T-helper 1 cell treated with Interleukin-12 subunit alpha and Interleukin-12 subunit beta and Interleukin-4 antibody, amounts not matched to agents 30 μg/mL and 1 μg/mL, for 36 hours (primary cell): ENCODE data around the gene SHISA8.

Experiments used
- H3K27ac Mint-ChIP-seq: one replicate; pipeline ENCODE4 v1.8.0; 2021; ENCODE audit warnings: mild to moderate bottlenecking, mixed read lengths
- H3K27me3 Mint-ChIP-seq: one replicate; pipeline ENCODE4 v1.8.0; 2021; ENCODE audit warnings: low read depth, mixed read lengths
- H3K36me3 Mint-ChIP-seq: one replicate; pipeline ENCODE4 v1.8.0; 2021; ENCODE audit warnings: low read depth, mixed read lengths
- H3K4me1 Mint-ChIP-seq: one replicate; pipeline ENCODE4 v1.8.0; 2021; ENCODE audit warnings: low read depth, mixed read lengths
- H3K4me3 Mint-ChIP-seq: one replicate; pipeline ENCODE4 v1.8.0; 2021; ENCODE audit warnings: mild to moderate bottlenecking, moderate library complexity, mixed read lengths
- H3K9me3 Mint-ChIP-seq: one replicate; pipeline ENCODE4 v1.8.0; 2021; ENCODE audit warnings: mixed read lengths

The SHISA8 gene

DNA sequence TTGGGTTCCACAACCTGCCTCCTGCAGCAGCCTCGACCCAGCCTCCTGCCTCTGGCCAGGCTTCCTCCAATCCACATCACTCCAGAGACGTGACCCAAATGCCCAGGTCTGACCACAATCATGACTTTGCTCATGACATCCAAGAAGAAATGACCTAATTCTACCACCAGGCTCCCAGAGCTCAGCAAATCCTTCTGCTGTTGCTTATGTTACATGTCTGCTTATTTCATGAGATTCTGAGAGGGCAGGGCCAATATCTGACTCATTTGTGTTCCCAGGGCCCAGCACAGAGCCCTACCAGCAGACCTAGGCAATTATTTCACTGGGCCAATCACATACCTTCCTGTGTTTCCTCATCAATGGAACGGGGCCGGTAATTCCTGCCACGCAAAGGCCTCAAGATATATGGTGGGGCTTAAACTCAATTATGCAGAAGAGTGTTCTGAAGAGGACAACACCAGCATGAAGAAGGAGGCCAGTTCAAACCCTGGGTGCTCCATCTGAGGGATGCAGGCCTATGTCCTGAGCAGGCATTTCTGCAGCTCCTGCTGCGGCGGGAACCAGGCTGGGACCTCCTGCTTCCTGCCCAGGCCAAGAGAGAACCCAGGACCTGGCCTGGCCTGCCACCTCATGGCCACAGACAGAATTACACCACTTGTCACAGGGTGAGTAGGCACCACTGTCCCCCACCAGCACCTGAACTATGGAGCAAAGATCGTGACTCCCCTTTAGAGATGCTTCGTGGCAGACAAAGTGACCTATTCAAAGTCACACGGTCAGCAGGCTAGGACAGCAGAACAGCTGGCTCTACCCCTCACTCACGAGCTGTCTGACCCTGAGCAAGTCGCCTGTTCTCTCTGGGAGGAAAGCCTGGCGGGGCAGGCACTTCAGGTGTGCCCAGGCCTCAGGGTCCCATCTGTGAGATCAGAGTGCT, 26.2 kb upstream of the SHISA8 start:
- peak overlapping the region; percentile 49 for H3K4me3 Mint-ChIP-seq
- H3K9me3 Mint-ChIP-seq = no peaks in the 10 kb centered on the region
- peaks cover 31% of the 10 kb centered on the region for H3K36me3 Mint-ChIP-seq
- H3K27ac Mint-ChIP-seq = peak overlapping the region; percentile 98
- H3K4me1 Mint-ChIP-seq = peaks cover 50% of the 10 kb centered on the region
- H3K27me3 Mint-ChIP-seq = no peaks in the 10 kb centered on the region

DNA sequence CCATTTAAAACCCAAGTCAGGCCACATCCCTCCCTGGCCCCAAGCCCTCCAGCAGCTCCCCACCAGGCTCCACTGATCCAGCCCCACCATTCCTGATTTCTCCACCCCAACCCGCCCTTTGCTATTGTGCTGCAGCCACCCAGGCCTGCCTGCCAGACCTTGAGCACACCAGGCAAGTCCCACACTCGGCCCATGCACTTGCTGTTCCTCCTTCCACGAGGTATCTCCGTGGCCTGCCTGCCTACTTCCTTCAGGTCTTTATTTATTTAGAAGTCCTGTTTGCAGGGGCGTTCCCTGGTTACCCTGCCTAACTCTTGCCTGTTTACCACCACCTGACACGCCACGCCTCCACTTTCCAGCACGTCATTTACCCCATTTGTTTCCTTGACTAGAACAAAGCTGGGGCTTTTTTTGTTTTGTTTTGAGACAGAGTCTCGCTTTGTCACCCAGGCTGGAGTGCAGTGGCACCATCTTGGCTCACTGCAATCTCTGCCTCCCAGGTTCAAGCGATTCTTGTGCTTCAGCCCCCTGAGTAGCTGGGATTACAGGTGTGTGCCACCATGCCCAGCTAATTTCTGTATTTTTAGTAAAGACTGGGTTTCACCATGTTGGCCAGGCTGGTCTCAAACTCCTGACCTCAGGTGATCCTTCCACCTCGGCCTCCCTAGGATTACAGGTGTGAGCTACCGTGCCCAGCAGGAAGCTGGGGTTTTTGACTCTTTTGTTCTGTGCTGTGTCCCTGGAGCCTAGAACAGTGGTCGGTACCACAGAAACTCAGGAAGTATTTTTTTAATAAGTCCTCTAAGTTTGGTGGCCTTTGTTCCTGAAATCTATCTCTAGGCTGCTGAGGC, 25.3 kb upstream of the SHISA8 start:
- Mint-ChIP-seq H3K27me3 (no peaks in the 10 kb centered on the region), H3K36me3 (peaks cover 31% of the 10 kb centered on the region), H3K4me3 (peak overlapping the region; percentile 78), H3K4me1 (peaks cover 45% of the 10 kb centered on the region), H3K9me3 (no peaks in the 10 kb centered on the region), H3K27ac (peak overlapping the region; percentile 98)

DNA sequence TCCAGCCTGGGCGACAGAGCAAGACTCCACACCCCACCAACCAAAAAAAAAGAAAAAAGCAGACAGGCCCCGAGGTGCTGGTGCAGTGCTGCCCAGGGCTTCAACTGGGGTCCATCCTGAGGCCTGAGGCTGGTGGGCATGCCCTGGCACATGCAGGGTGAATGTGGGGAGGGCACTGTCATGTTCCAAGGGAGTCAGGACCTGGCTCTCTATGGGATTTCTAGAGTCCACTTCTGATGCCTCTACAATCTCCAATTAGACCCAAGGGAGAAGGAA, 22.0 kb upstream of the SHISA8 start:
- Mint-ChIP-seq H3K4me3 (no peak overlapping the region), H3K27ac (no peak overlapping the region), H3K27me3 (no peaks in the 10 kb centered on the region), H3K36me3 (peaks cover 16% of the 10 kb centered on the region), H3K9me3 (no peaks in the 10 kb centered on the region), H3K4me1 (peaks cover 28% of the 10 kb centered on the region)

DNA sequence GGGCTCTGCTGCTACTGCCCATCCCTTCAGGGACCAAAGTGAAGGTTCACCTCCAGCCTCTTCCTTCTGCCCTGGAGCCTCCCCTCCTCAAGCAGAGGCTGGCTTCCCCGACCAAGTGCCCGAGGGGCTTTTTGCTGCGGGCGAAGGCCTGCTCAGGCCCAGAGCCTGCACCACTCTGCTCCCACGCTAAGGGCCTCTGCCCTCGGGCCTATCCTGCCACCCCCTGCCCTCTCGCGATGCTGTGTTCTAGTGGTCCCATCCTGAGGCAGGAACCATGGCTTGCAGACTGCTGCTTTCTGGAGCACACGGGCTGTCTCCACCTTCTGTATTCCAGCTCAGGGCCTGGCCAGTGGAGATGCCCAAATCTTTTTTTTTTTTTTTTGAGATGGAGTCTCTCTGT, 20.6 kb upstream of the SHISA8 start:
- peaks cover 16% of the 10 kb centered on the region for H3K4me1 Mint-ChIP-seq
- H3K27ac Mint-ChIP-seq = no peak overlapping the region
- no peaks in the 10 kb centered on the region for H3K9me3 Mint-ChIP-seq
- no peaks in the 10 kb centered on the region for H3K27me3 Mint-ChIP-seq
- peaks cover 8% of the 10 kb centered on the region for H3K36me3 Mint-ChIP-seq
- no peak overlapping the region for H3K4me3 Mint-ChIP-seq

DNA sequence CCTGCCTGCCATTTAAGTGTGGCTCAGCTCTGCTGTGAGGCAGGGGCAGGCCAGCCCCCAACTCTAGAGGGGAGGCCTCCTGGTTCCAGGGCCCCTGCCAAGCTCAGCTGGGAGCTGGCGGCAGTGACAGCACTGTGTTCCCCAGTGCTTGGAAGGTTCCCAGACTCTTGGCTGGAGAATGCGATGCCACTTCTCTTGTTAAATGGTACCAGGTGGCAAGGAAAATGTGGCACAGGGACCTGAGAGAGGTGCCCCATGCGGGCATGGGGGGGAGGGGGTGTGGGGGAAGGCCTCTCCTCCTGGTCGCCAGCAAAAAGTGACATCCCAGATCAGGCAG, 20.1 kb upstream of the SHISA8 start:
- Mint-ChIP-seq H3K9me3 (no peaks in the 10 kb centered on the region), H3K4me3 (no peak overlapping the region), H3K27me3 (no peaks in the 10 kb centered on the region), H3K4me1 (peaks cover 11% of the 10 kb centered on the region), H3K36me3 (peaks cover 8% of the 10 kb centered on the region), H3K27ac (no peak overlapping the region)

DNA sequence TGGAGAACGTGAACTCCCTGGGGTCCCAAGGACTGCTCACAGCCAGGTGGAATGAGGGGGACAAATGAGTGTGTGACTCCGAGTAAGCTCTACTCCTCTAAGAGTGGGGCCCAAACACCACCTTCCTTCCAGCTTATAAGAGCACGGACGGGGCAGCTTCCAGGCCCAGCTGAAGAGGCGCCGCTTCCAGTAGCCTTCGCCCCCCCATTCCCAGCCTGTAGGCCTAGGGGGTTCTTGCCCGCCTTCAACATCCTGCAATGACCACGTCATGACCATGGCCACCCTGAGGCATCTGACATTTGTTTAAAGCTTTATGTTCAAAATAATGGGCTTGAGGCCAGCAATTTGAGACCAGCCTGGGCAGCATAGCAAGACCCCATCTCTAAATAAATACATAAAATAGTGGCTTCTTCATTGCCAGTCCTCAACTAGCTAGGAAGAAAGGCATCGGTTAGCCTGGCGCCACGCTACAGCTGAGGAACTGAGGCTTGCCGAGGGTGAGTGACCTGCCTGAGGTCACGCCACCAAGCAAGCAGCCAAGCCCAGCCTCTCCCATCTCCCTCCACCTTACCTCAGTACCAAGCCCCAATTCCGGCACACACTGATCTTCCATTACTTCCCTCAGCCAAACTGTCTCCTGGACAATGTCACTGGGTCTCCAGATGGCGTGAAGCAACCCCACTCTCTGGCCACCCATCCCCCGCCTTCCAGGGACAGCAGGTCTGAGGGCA, 19.6 kb upstream of the SHISA8 start:
- no peaks in the 10 kb centered on the region for H3K27me3 Mint-ChIP-seq
- peaks cover 6% of the 10 kb centered on the region for H3K4me1 Mint-ChIP-seq
- no peaks in the 10 kb centered on the region for H3K9me3 Mint-ChIP-seq
- no peak overlapping the region for H3K27ac Mint-ChIP-seq
- H3K4me3 Mint-ChIP-seq = no peak overlapping the region
- peaks cover 8% of the 10 kb centered on the region for H3K36me3 Mint-ChIP-seq

DNA sequence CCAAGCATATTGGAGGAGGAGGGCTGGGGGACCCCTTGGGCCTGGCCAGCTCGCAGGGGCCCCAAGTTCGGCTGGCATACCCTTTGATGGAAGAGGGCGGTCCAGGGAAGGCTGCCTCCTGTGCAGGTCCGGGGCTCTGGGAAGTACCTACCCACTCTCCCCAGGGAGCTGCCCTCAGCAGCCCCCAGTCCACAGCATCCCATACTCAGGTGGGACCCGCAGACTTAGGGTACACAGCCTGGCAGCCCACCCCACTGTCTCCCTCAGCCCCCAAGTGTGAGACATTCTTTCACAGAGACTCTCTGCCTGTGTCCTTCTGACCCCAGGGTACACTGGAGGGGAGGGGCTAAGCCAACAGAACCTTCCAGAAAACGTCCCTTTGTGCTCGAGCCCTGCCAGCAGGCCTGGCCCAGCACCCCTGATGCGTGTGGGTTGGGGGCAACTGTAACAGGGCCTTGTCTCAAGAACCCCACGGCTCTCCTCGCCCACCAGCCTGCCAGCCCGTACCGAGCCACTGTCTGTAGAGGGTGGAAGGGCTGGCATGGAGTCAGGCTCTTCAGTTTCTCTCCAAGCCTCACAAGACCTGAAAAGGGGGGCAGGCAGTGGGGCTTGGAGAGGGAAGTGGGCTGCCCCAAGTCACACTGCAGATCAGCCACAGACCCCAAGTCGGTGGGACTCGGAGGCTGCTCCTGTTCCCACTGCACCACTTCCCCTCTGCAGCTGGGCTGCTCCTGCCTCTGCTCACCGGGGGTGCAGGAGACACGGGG, 18.7 kb upstream of the SHISA8 start:
- Mint-ChIP-seq H3K27me3 (no peaks in the 10 kb centered on the region), H3K4me3 (no peak overlapping the region), H3K4me1 (peaks cover 2% of the 10 kb centered on the region), H3K36me3 (peaks cover 4% of the 10 kb centered on the region), H3K9me3 (no peaks in the 10 kb centered on the region), H3K27ac (no peak overlapping the region)

DNA sequence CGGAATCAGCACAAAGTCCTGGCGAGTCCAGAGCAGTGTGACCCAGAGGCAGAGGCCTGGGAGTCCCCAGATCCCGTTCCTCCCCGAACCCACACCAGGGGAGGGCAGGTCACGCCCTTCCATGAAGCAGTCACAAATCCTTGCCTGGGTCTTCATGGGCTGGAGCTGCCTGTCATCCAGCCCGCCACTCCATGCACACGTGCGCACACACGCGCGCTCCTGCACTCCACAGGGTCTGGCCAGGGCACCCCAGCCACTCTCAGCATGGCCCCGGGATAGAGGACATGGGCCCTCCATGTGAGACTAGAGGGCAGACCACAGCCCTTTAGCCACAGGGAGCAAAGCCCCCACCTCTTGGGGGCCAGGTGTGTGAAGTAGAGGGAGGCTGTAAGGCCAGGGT, 17.5 kb upstream of the SHISA8 start:
- peaks cover 2% of the 10 kb centered on the region for H3K36me3 Mint-ChIP-seq
- H3K9me3 Mint-ChIP-seq = no peaks in the 10 kb centered on the region
- no peak overlapping the region for H3K27ac Mint-ChIP-seq
- no peak overlapping the region for H3K4me3 Mint-ChIP-seq
- H3K27me3 Mint-ChIP-seq = peaks cover 9% of the 10 kb centered on the region
- H3K4me1 Mint-ChIP-seq = peaks cover 2% of the 10 kb centered on the region

DNA sequence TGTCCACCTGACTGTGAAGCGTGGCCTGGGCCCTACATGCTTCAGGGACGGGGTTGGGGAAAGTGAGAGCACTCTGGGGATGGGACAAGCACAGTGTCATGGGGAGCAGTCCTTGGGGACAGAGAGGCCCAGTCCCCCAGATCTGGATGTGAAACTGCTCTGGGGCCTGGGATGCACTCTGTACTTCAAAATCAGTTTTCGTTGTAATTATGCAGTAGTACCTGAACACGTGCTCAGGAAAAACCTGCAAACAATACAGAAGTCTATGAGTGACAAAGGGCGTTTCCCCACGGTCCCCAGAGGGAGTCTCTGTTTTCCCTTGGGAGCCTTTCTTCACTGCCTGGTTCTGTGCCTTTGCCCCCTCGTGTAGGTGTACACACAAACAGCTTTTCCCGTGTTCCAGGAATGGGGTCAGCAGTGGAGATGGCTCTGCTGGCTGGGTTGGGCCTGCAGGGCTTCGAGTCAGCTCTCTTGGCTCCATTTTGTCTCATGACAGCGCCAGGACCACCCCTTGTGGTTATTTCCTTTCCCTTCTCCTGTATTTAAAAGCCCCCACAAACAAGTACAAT, 16.9 kb upstream of the SHISA8 start:
- Mint-ChIP-seq H3K36me3 (peaks cover 2% of the 10 kb centered on the region), H3K27ac (peak overlapping the region; percentile 3), H3K4me3 (no peak overlapping the region)

DNA sequence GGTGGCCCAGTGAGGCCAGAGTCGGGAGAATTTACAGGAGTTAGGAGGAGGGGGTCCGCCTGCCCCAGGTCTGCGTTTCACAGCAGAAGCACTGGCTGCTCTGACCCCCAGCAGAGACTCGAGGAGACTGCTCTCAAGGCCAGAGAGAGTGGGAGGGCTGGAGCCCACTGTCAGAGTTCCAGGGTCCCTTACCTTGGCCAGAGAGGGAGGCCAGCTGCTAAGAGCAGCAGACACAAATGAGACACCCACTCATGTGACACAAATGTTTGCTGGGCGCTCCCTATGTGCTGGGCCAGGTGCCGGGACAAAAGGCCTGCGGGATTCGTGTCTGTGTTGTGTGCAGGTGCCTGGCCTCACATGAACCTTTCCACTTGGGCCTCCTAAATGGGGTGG, 14.5 kb upstream of the SHISA8 start:
- Mint-ChIP-seq H3K4me1 (peaks cover 7% of the 10 kb centered on the region), H3K27me3 (peaks cover 23% of the 10 kb centered on the region), H3K36me3 (peaks cover 2% of the 10 kb centered on the region), H3K27ac (no peak overlapping the region), H3K4me3 (no peak overlapping the region), H3K9me3 (no peaks in the 10 kb centered on the region)

More for the DNA sequence above, 16.9 kb upstream of the SHISA8 start:
- H3K4me1 Mint-ChIP-seq = peaks cover 2% of the 10 kb centered on the region
- H3K9me3 Mint-ChIP-seq = no peaks in the 10 kb centered on the region
- peaks cover 14% of the 10 kb centered on the region for H3K27me3 Mint-ChIP-seq

DNA sequence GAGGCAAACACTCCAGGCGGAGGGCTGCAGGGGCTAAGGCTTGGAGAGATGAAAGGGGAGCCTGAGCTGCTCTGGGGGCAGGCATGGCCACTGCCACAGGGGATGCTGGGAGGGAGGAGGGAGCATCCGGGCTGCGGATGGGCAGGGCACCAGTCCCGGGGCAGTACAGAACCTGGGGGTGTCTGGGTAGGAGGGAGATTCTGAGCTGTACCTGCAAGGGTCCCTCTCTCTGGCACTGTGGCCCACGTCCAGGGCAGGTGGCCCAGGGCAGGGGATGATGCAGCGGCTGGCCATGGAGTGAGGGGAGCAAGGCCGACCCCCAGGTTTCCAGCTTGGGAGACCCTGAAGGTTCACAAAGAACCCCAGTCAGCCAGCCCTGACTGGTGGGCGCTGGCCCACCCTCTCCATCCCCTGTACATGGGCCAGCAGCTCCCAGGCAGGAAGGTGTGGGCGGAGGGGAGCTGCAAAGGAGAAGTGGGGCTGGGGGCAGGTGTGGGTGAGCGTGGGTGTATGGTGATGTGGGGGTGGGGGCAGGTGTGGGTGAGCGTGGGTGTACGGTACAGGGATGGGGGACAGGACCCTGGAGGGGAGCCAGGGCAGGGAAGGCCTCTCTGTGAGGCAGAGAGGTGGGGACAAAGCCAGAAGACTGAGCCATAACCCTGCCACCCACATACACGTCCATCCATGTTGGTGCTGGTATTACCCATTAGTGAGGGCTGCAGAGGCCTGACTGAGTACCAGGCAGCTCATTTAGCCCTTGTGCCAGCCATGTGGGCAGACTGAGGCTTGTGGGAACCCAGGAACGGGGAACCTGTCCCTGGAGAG, 13.9 kb upstream of the SHISA8 start:
- Mint-ChIP-seq H3K36me3 (peaks cover 2% of the 10 kb centered on the region), H3K27ac (no peak overlapping the region)

DNA sequence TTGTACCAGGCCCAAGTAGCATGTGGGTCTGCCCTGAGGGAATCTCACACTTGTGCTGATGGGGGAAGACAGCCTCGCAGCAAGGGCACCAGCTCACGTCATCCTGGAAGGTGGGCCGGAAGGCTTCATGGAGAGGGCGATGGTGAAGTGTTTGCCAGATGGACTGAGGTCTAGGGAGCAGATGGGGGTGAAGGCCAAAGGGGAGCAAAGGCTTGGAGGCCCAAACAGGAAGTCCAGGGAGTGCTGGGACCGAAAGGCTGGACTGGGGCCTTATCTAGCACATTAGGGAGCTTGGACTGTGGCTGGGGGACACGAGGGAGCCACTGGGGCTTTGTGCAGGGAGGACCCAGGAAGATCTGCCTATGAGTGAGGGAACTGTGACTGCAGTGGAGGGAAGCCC, 12.9 kb upstream of the SHISA8 start:
- no peaks in the 10 kb centered on the region for H3K9me3 Mint-ChIP-seq
- H3K36me3 Mint-ChIP-seq = peaks cover 2% of the 10 kb centered on the region
- H3K4me1 Mint-ChIP-seq = peaks cover 7% of the 10 kb centered on the region
- peaks cover 23% of the 10 kb centered on the region for H3K27me3 Mint-ChIP-seq
- H3K4me3 Mint-ChIP-seq = peak overlapping the region; percentile 42
- no peak overlapping the region for H3K27ac Mint-ChIP-seq

More for the DNA sequence above, 13.9 kb upstream of the SHISA8 start:
- H3K27me3 Mint-ChIP-seq = peaks cover 23% of the 10 kb centered on the region
- H3K4me3 Mint-ChIP-seq = no peak overlapping the region
- no peaks in the 10 kb centered on the region for H3K9me3 Mint-ChIP-seq
- H3K4me1 Mint-ChIP-seq = peaks cover 7% of the 10 kb centered on the region

DNA sequence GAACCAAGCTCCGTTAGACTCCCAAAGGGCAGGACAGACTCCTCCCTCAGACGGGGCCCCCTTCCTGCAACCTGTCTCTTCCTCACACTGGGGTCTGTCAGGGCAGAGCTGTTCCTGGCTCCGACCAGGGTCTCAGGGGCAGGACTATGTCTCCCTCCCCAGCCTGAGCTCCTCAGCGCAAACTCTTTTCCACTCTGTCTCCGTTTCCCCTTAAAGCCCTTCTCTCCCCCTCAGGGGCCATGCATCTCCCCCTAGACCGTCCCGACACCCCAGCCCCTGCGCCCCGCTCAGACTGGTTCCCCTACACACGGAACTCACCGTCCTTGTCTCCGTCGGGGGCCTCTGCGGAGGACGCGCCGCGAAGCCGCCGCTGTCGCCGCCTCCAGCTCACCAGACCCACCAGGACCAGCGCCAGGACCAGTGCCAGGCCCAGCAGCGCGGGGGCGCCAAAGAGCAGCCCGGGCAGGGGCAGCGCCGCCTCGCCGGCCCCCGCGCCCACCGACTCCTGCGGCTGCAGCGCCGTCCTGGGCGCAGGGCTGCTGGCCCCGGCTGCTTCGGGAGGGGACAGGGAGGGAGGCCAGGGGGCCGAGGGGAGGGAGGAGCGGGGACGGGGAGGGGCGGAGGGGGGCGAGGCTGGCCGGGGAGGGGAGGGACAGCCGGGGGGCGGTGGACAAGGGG, 11.0 kb upstream of the SHISA8 start:
- Mint-ChIP-seq H3K9me3 (no peaks in the 10 kb centered on the region), H3K4me1 (peaks cover 7% of the 10 kb centered on the region), H3K27ac (no peak overlapping the region), H3K4me3 (peak overlapping the region; percentile 64), H3K36me3 (peaks cover 2% of the 10 kb centered on the region), H3K27me3 (peaks cover 23% of the 10 kb centered on the region)
